Hypothalamus (tissue), 51 donors: ENCODE measurements around the gene C5AR2.
"Not testable (repeated sequence)": the region's sequence is repeated elsewhere in the genome, so short reads cannot be mapped to it uniquely, and the experiment has no call there.

Source experiments
- DNase-seq, 51 donors: peaks; one replicate each; lab custom pipeline; 2025; lab: John Stamatoyannopoulos, UW

C5AR2 gene

GRCh38 chr19:47322058-47322457, 9.9 kb upstream of the C5AR2 start:
- DNase-seq = no peak

- no peak for DNase-seq
Observed at GRCh38 chr19:47323409-47323808, 8.6 kb upstream of the C5AR2 start.

GRCh38 chr19:47323872-47324271, 8.1 kb upstream of the C5AR2 start:
- no peak for DNase-seq

- peak in 13 of 51 donors; percentile 7 to 40 (median 16) for DNase-seq
Observed at GRCh38 chr19:47324502-47324901, 7.5 kb upstream of the C5AR2 start.

GRCh38 chr19:47330466-47330869, 1.5 kb upstream of the C5AR2 start:
- peak in 2 of 51 donors; percentile 16 to 17 for DNase-seq

GRCh38 chr19:47331490-47331889, 485 bp upstream of the C5AR2 start:
- no peak for DNase-seq

GRCh38 chr19:47336765-47337718, 5.1 kb downstream of the C5AR2 start:
- peak in 17 of 51 donors; percentile 3 to 40 (median 19) for DNase-seq

GRCh38 chr19:47339196-47339880, 7.4 kb downstream of the C5AR2 start:
- no peak for DNase-seq

GRCh38 chr19:47340477-47341208, 8.7 kb downstream of the C5AR2 start:
- no peak for DNase-seq

- no peak for DNase-seq
Observed at GRCh38 chr19:47341734-47342133, 9.8 kb downstream of the C5AR2 start.

GRCh38 chr19:47343194-47343802, 11.3 kb downstream of the C5AR2 start:
- no peak for DNase-seq

- DNase-seq = no peak
Observed at GRCh38 chr19:47344425-47344824, 12.4 kb downstream of the C5AR2 start.

- DNase-seq = not testable (repeated sequence)
Observed at GRCh38 chr19:47346024-47346423, 14.0 kb downstream of the C5AR2 start.

GRCh38 chr19:47348819-47349795, 17.1 kb downstream of the C5AR2 start, which contains the start of gene DHX34:
TSS of gene DHX34 (plus strand) at chr19:47349315. CDS start at chr19:47353031, 3,716 bp downstream.
- peak; percentile 79 to 97 (median 94) for DNase-seq

- DNase-seq = no peak
Observed at GRCh38 chr19:47350630-47351029, 18.7 kb downstream of the C5AR2 start.

- DNase-seq = peak in 19 of 51 donors; percentile 2 to 37 (median 12)
Observed at GRCh38 chr19:47351548-47351947, 19.6 kb downstream of the C5AR2 start.

- no peak for DNase-seq
Observed at GRCh38 chr19:47352095-47352494, 20.1 kb downstream of the C5AR2 start.

- no peak for DNase-seq
Observed at GRCh38 chr19:47353307-47353712, 21.3 kb downstream of the C5AR2 start.

- no peak for DNase-seq
Observed at GRCh38 chr19:47356900-47357299, 24.9 kb downstream of the C5AR2 start.
